Activated T-helper 1 cell treated with anti-CD3 and anti-CD28 coated beads, Interleukin-12 subunit alpha, Interleukin-12 subunit beta, Interleukin-2, Interleukin-4 antibody, amounts not matched to agents 30 ng/mL and 10 ng/mL and 1 ng/mL, durations not matched to agents 14 hours and 24 hours and 36 hours (primary cell): ENCODE measurements around the gene ZSCAN23. TPM values are rescaled to one million over a fixed set of nuclear protein-coding genes. Genes with fewer than 3 reads are reported as not detected.
A peak's percentile ranks its signal among the peaks of the same experiment; 100 is the strongest.

Experiments used
- DNase-seq: peaks from one replicate; pipeline ENCODE4 v3.0.0; 2021; ENCODE audit warnings: low spot score
- H3K27ac Mint-ChIP-seq: one replicate; pipeline ENCODE4 v1.8.0; 2021; ENCODE audit warnings: mild to moderate bottlenecking, mixed read lengths
- H3K27me3 Mint-ChIP-seq: one replicate; pipeline ENCODE4 v1.8.0; 2022; ENCODE audit warnings: mild to moderate bottlenecking, moderate library complexity, mixed read lengths; ENCODE audit not compliant: insufficient read depth
- H3K36me3 Mint-ChIP-seq: one replicate; pipeline ENCODE4 v1.8.0; 2021; ENCODE audit warnings: low read depth, mixed read lengths
- H3K4me1 Mint-ChIP-seq: one replicate; pipeline ENCODE4 v1.8.0; 2021; ENCODE audit warnings: low read depth, mixed read lengths
- H3K4me3 Mint-ChIP-seq: one replicate; pipeline ENCODE4 v1.8.0; 2021; ENCODE audit warnings: mild to moderate bottlenecking, moderate library complexity, mixed read lengths
- H3K9me3 Mint-ChIP-seq: one replicate; pipeline ENCODE4 v1.8.0; 2021; ENCODE audit warnings: mixed read lengths
- intact Hi-C: fragments of 100-400 bp; cut with micrococcal nuclease; formaldehyde crosslinking; loops from one replicate; pipeline ENCODE4 v1.15.1; 2024
- total RNA-seq: library from RNA; stranded (reverse); gene quantifications from 2 replicates; pipeline ENCODE4 v1.2.3, GENCODE V29; 2022

Gene ZSCAN23
- total RNA-seq, 1 donor from 2014 or later, result 2.2 TPM

DNA sequence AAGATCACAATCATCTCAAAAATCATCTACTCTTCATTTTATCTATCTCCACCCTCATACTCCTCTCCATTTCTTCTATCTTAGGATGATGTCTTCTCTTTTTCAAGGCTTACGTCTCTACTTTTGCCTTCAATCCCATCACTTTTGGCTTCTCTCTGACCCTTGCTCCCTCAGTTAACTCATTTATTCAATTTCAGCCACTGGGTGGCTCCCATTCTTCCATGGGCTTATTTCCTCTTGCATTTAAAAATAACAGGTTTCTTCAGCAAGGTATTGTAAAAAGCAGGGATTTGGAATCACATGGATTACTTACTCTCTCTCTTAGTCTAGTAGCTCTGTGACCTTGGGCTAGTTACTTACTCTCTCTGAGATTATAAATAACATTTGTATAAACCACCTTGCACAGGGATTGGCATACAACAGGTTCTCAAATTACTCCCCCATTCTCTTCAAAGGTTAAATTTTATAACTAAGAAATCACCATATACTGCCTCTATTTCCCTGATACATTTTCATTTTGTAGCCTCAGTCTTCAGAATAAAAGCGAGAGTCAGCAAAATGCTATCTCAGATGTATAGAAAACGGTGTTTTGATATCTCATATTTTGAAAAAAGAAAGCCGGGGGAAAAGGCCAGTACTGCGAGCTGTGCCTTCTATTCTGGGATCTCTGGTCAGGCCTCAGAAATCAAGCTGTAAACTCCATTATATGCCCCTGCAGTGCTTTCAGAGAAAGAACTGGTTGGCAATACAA is 49.2 kb downstream of the ZSCAN23 start:
- no peak overlapping the region for H3K27ac Mint-ChIP-seq
- no peaks in the 10 kb centered on the region for H3K27me3 Mint-ChIP-seq
- H3K4me1 Mint-ChIP-seq, result peaks cover 47% of the 10 kb centered on the region
- DNase-seq, result no peak
- H3K36me3 Mint-ChIP-seq, result peaks cover 61% of the 10 kb centered on the region
- H3K4me3 Mint-ChIP-seq, result no peak overlapping the region
- peaks cover 9% of the 10 kb centered on the region for H3K9me3 Mint-ChIP-seq
- intact Hi-C loops, result loop anchor here (1.0 kb wide), 1 partner anchor 290 kb away; no protein-coding TSS in a partner anchor

DNA sequence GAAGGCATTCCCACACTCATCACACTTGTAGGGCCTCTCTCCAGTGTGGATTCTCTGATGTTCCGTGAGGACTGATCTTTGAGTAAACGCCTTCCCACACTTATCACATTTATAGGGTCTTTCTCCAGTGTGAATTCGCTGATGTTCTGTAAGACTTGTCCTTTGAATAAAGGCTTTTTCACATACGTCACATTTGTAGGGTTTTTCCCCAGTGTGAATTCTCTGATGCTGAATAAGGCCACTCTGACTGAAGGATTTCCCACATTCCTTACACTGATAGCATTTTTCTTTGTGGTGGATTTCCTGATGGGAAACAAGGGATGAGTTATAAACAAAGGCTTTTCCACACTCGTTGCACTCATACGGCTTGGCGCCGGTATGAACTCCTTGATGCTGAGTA is 52.6 kb downstream of the ZSCAN23 start:
- intact Hi-C loops, result no loop called here

DNA sequence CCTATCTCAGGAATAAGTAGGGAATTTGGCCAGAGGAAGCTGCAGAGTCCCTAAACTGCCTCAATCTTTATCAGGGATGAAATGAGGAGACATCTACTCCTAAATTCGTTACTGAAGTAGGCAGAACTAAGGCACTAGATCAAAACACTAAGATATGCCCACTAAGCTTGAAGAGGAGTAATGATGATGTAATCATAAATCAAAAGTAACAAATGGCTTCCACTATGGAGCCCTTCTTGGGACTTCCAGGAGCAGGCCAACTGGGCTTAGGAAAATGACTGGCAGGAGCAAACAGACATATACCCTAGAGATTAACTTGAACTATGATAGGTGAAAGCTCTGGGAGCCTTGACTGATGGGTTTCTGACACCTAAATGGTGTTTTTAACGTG is 59.2 kb downstream of the ZSCAN23 start:
- H3K9me3 Mint-ChIP-seq, result peaks cover 4% of the 10 kb centered on the region
- no peak overlapping the region for H3K4me3 Mint-ChIP-seq
- intact Hi-C loops, result no loop called here
- H3K36me3 Mint-ChIP-seq, result peaks cover 79% of the 10 kb centered on the region
- no peak overlapping the region for H3K27ac Mint-ChIP-seq
- peaks cover 35% of the 10 kb centered on the region for H3K4me1 Mint-ChIP-seq
- no peaks in the 10 kb centered on the region for H3K27me3 Mint-ChIP-seq
- no peak for DNase-seq

More for the DNA sequence above, 52.6 kb downstream of the ZSCAN23 start:
- Mint-ChIP-seq H3K27ac (no peak overlapping the region), H3K4me3 (no peak overlapping the region), H3K27me3 (no peaks in the 10 kb centered on the region), H3K36me3 (peaks cover 71% of the 10 kb centered on the region), H3K9me3 (peaks cover 9% of the 10 kb centered on the region), H3K4me1 (peaks cover 25% of the 10 kb centered on the region)
- no peak for DNase-seq

DNA sequence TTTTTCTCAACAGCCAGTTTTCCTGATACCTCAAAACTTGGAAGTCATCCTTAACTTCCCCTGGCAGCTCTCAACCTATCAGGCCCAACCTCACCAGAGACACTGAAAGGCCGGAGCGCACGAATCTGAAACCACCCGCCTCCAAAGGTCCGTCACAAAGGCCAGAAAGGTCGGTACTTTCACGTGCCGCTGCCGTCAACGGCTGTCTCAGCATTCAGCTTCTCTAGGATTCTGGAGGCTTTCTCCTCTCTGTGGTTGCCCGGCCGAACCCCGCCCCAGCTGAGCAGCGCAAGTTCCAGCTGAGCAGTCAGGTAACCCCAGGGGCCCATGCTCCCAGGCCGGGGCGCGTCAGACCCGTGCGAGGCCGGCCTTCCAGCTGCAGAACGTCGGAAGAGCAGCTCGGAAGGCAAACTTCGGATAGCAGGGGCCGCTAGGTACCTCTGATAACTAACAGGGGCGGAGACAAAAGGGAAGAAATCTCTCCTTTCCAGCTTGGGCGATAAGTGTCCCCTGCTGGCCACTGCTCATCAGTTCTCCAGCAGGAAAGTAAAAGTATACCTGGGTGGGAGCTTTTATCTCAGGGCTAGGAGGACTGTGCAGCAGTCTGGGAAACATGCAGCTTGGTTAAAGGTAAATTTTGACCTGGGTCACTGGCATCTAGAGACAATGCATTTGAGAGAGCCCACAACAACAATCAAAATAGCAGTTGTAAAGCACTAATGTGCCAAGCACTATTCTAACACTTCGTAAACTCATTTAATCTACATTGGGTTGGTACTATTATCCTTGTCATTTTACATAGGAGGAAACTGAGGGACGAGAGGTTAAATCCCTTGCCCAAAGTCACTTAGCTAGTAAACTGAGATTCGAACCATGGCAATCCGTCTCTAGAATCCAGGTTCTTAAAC is 59.8 kb downstream of the ZSCAN23 start:
- peaks cover 74% of the 10 kb centered on the region for H3K36me3 Mint-ChIP-seq
- H3K4me3 Mint-ChIP-seq, result peak overlapping the region; percentile 74
- peaks cover 33% of the 10 kb centered on the region for H3K4me1 Mint-ChIP-seq
- intact Hi-C loops, result no loop called here
- no peaks in the 10 kb centered on the region for H3K27me3 Mint-ChIP-seq
- H3K27ac Mint-ChIP-seq, result no peak overlapping the region
- no peak for DNase-seq
- peaks cover 4% of the 10 kb centered on the region for H3K9me3 Mint-ChIP-seq

Other genes with a start within 250 kb of the ZSCAN23 start
- 6.1 and 8.1 TPM in 2 replicates for gene ZSCAN9, start 218.2 kb downstream of the ZSCAN23 start, total RNA-seq
- 4.8 and 6.0 TPM in 2 replicates for gene ZKSCAN4, start 191.2 kb downstream of the ZSCAN23 start, total RNA-seq
- 0.16 TPM in 1 of 2 replicates, not detected in the other for gene NKAPL, start 184.2 kb downstream of the ZSCAN23 start, total RNA-seq
- 5.4 and 6.0 TPM in 2 replicates for gene ZSCAN26, start 176.3 kb downstream of the ZSCAN23 start, total RNA-seq
- 1.7 and 2.0 TPM in 2 replicates for gene PGBD1, start 161.9 kb downstream of the ZSCAN23 start, total RNA-seq
- gene ZSCAN31, start 107.3 kb downstream of the ZSCAN23 start, total RNA-seq, result 1.0 and 1.2 TPM in 2 replicates
- gene ZKSCAN3, start 93.5 kb downstream of the ZSCAN23 start, total RNA-seq, result 2.9 and 3.3 TPM in 2 replicates
- gene ZSCAN12, start 43.7 kb downstream of the ZSCAN23 start, total RNA-seq, result 5.6 and 5.7 TPM in 2 replicates
- not detected in 2 replicates for gene GPX6, start 72.3 kb upstream of the ZSCAN23 start, total RNA-seq
- not detected in 2 replicates for gene GPX5, start 82.4 kb upstream of the ZSCAN23 start, total RNA-seq